ENCODE data around the gene SCT.

SCT gene

DNA sequence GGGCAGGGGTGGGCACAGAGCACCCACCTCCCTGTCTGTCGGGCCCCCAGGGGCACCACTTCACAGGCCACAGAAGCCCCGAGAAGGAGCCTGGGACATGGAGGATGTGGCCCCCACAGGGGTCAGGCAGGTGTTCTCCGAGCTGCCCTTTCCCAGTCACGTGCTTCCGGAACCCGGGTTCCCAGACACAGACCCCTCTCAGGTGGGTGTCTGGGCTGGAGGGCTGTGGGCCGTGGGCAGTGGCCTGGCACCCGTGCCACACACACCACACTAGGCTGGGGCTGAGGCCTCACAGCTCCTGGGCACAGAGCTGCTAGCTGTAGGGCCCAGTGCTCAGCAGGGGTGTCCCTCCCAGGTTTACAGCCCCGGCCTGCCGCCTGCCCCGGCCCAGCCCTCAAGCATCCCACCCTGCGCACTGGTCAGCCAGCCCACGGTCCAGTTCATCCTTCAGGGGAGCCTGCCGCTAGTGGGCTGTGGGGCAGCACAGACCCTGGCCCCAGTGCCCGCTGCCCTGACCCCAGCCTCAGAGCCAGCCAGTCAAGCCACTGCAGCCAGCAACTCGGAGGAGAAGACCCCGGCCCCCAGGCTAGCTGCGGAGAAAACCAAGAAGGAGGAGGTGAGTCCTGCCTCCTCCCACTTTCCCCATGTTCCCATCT is 16.7 kb downstream of the SCT start:
- no peak for DNase-seq (ENCODE audit: low spot score)

DNA sequence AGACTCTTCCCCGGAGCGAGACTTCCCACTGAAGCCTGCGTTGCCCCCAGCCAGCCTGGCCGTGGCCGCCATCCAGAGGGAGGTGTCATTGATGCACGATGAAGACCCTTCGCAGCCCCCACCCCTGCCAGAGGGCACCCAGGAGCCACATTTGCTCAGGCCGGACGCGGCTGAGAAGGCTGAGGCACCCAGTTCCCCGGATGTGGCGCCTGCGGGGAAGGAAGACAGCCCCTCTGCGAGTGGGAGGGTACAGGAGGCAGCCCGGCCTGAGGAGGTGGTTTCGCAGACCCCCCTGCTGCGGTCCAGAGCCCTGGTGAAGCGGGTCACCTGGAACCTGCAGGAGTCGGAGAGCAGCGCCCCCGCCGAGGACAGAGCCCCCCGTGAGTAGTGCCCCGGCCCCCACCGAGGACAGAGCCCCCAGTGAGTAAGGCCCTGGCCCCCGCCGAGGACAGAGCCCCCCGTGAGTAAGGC is 17.6 kb downstream of the SCT start:
- no peak for DNase-seq (ENCODE audit: low spot score)

GRCh38 chr11:608791-609251 is 18.2 kb downstream of the SCT start:
- DNase-seq (ENCODE audit: low spot score), result no peak

GRCh38 chr11:607971-608659 is 18.9 kb downstream of the SCT start:
- DNase-seq (ENCODE audit: low spot score), result no peak

DNA sequence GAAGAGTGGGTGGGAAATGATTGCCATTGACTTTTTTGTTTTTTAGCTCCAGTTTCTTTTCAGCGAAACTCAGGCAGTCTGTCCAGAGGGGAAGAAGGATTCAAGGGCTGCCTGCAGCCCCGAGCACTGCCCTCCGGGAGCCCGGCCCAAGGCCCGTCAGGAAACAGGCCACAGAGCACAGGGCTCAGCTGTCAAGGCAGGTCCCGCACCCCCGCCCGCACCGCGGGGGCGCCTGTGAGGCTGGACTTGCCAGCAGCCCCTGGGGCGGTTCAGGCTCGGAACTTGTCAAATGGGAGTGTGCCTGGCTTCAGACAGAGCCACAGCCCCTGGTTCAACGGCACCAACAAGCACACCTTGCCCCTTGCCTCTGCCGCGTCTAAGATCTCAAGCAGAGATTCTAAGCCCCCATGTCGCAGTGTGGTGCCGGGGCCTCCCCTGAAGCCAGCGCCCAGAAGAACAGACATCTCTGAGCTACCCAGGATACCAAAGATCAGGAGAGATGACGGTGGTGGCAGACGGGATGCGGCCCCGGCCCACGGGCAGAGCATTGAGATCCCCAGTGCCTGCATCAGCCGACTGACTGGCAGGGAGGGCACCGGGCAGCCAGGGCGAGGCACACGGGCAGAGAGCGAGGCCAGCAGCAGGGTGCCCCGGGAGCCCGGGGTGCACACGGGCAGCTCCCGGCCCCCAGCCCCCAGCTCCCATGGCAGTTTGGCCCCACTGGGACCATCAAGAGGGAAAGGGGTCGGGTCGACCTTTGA is 19.8 kb downstream of the SCT start:
- no peak for DNase-seq (ENCODE audit: low spot score)

GRCh38 chr11:606245-606644 is 20.7 kb downstream of the SCT start:
- DNase-seq (ENCODE audit: low spot score), result no peak

- DNase-seq (ENCODE audit: low spot score), result no peak
Measured at GRCh38 chr11:605286-606129, 21.5 kb downstream of the SCT start.

GRCh38 chr11:603154-603553 is 23.8 kb downstream of the SCT start:
- DNase-seq (ENCODE audit: low spot score), result no peak

- DNase-seq (ENCODE audit: low spot score), result no peak
Measured at GRCh38 chr11:601573-602245, 25.3 kb downstream of the SCT start.

GRCh38 chr11:598005-598680 is 28.8 kb downstream of the SCT start:
- DNase-seq (ENCODE audit: low spot score), result no peak

DNA sequence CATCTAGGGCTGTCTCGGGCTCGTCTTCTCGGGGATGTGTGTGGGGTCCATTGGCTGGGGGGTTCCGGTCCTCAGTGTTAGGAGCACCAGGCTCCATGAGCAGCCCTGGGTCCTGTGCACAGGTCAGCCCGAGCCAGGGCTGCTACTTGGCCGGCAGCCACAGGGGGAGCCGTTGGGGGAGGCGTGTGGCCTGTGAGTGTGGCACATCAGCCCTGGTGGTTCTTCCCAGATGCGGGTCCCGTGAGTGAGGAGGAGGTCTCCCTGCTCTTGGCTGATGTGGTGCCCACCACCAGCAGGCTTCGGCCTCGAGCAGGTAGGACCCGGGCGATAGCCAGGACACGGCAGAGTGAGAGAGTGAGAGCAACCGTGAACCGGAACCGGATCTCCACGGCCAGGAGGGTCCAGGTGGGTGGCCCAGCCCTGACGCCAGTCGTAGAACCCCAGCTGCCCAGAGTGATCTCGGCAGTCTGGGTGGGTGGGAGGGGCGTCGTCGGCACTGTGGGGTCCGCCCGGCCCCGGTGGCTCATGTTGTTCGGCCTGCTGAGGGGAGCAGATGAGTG is 29.7 kb downstream of the SCT start:
- no peak for DNase-seq (ENCODE audit: low spot score)

GRCh38 chr11:596374-596773 is 30.6 kb downstream of the SCT start:
- DNase-seq (ENCODE audit: low spot score), result no peak

- DNase-seq (ENCODE audit: low spot score), result no peak
Measured at GRCh38 chr11:595400-595799, 31.6 kb downstream of the SCT start.

- DNase-seq (ENCODE audit: low spot score), result no peak
Measured at GRCh38 chr11:593347-593746, 33.6 kb downstream of the SCT start.

GRCh38 chr11:592918-593317 is 34.1 kb downstream of the SCT start:
- no peak for DNase-seq (ENCODE audit: low spot score)

DNA sequence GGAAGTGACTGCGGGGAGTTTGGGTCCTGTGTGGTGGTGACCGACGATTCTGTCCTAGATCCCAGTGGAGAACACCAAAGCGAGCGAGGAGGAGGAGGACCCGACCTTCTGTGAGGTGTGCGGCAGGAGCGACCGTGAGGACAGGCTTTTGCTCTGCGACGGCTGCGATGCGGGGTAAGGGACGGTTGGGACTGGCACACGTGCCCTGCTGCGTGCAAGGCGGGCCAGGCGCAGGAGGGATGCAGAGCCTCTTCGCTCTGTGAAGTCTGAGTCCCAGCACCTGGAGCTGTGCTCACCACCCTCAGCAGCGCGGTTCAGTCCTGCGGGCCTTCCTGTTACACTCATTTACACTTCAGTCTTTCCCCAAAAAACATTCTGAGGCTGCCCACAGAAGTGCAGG is 34.5 kb downstream of the SCT start:
- no peak for DNase-seq (ENCODE audit: low spot score)

GRCh38 chr11:590997-591396 is 36.0 kb downstream of the SCT start:
- DNase-seq (ENCODE audit: low spot score), result no peak

DNA sequence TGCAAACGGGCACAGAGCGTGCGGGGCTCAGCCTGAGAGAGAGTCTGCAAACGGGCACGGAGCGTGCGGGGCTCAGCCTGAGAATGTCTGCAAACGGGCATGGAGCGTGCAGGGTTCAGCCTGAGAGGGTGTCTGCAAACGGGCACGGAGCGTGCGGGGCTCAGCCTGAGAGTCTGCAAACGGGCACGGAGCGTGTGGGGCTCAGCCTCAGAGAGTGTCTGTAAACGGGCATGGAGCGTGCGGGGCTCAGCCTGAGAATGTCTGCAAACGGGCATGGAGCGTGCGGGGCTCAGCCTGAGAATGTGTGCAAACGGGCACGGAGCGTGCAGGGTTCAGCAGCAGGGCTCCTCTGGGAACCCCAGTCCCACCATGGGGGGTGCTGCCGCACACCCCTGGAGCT is 37.2 kb downstream of the SCT start:
- DNase-seq (ENCODE audit: low spot score), result no peak

DNA sequence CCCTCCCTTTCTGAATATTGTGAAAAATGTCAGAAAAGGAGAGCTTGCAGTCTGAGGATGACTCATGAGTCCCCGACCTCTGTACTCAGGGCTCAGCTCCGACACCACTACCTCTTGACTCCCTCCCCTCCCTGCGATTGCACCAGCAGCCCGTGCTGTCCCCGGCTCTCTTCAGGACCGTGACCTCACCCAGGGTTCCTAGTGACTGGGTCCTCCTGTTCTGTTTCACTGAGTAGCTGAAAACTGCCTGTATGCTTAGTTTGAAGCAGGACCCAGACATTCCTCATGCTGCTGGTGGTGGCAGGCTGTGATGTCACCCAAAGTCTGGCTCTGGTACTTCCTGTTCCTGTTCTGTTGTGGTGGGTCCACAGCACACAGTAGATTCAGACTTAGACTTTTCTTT is 39.0 kb downstream of the SCT start:
- peak; percentile 74 for DNase-seq (ENCODE audit: low spot score)

GRCh38 chr11:587546-587945 is 39.4 kb downstream of the SCT start:
- DNase-seq (ENCODE audit: low spot score), result no peak

All from activated CD4-positive, alpha-beta T cell treated with anti-CD3 and anti-CD28 coated beads, Interleukin-2, Interleukin-4, amounts not matched to agents 100 ng/mL and 50 ng/mL, durations not matched to agents 16 hours and 8 hours (primary cell).